ENCODE data around the gene OXNAD1. TPM values are rescaled to one million over a fixed set of nuclear protein-coding genes. Genes with fewer than 3 reads are reported as not detected.

OXNAD1 gene
- total RNA-seq, 1 experiment from 2014 or later: 6.6 TPM

DNA sequence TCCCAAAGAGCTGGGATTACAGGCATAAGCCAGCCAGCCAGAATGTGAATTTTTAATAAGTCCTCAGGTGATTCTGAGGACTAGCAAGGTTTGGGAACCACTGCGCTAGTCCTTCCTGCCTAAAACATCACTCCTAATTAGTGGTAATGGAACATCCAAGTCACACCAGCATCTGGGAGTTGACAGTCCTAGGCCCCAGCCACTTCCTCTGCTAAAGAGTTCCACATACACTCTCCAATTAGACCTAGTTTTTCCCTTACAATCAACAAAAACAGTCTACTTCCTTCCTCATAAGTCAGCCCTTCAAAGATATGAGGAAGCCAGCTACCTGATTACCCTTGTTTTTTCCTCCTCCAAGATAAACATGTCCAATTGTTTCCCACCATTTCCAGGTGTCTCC lies 78.1 kb downstream of the OXNAD1 start:
- no peak for TF ChIP-seq TCF7L2 (IDR thresholded peaks at IDR 0.05; ENCODE audit: low read depth, low read length)
- TF ChIP-seq, protein P1, sequence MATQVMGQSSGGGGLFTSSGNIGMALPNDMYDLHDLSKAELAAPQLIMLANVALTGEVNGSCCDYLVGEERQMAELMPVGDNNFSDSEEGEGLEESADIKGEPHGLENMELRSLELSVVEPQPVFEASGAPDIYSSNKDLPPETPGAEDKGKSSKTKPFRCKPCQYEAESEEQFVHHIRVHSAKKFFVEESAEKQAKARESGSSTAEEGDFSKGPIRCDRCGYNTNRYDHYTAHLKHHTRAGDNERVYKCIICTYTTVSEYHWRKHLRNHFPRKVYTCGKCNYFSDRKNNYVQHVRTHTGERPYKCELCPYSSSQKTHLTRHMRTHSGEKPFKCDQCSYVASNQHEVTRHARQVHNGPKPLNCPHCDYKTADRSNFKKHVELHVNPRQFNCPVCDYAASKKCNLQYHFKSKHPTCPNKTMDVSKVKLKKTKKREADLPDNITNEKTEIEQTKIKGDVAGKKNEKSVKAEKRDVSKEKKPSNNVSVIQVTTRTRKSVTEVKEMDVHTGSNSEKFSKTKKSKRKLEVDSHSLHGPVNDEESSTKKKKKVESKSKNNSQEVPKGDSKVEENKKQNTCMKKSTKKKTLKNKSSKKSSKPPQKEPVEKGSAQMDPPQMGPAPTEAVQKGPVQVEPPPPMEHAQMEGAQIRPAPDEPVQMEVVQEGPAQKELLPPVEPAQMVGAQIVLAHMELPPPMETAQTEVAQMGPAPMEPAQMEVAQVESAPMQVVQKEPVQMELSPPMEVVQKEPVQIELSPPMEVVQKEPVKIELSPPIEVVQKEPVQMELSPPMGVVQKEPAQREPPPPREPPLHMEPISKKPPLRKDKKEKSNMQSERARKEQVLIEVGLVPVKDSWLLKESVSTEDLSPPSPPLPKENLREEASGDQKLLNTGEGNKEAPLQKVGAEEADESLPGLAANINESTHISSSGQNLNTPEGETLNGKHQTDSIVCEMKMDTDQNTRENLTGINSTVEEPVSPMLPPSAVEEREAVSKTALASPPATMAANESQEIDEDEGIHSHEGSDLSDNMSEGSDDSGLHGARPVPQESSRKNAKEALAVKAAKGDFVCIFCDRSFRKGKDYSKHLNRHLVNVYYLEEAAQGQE (IDR thresholded peaks at IDR 0.05; ENCODE audit: insufficient read depth in 1 of 2, low read depth in 2 of 2, low read length in 1 of 2): no peak
- TF ChIP-seq, protein P2, sequence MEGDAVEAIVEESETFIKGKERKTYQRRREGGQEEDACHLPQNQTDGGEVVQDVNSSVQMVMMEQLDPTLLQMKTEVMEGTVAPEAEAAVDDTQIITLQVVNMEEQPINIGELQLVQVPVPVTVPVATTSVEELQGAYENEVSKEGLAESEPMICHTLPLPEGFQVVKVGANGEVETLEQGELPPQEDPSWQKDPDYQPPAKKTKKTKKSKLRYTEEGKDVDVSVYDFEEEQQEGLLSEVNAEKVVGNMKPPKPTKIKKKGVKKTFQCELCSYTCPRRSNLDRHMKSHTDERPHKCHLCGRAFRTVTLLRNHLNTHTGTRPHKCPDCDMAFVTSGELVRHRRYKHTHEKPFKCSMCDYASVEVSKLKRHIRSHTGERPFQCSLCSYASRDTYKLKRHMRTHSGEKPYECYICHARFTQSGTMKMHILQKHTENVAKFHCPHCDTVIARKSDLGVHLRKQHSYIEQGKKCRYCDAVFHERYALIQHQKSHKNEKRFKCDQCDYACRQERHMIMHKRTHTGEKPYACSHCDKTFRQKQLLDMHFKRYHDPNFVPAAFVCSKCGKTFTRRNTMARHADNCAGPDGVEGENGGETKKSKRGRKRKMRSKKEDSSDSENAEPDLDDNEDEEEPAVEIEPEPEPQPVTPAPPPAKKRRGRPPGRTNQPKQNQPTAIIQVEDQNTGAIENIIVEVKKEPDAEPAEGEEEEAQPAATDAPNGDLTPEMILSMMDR (IDR thresholded peaks at IDR 0.05): no peak
- TF ChIP-seq SIN3A (IDR thresholded peaks at IDR 0.05; ENCODE audit: borderline replicate concordance, insufficient read depth, low read depth, low read length): no peak
- no peak for TF ChIP-seq POLR2AphosphoS5 (IDR thresholded peaks at IDR 0.05; ENCODE audit: low read depth, low read length)
- DNase-seq (ENCODE audit: low read depth, low spot score) (no peak), ATAC-seq (no peak)
- H3K27me3 ChIP-seq (ENCODE audit: control insufficient read depth, insufficient read depth, low read length): no peaks in the 10 kb centered on the region
- intact Hi-C loops (cut with micrococcal nuclease; ENCODE audit: unreplicated experiment): no loop called here
- POLR2A ChIA-PET: no interaction called here
- H3K4me1 ChIP-seq (ENCODE audit: control insufficient read depth, insufficient read depth, low read length): no peaks in the 10 kb centered on the region
- no peak overlapping the region for H3K4me3 ChIP-seq (ENCODE audit: low read depth in 2 of 2, low read length in 2 of 2)
- CTCF ChIA-PET: no interaction called here
- in situ Hi-C loops (cut with HindIII; ENCODE audit: low pct_unique_long_range_greater_than_20kb, low sequenced_read_pairs): no loop called here
- BruUV-seq (replicated peaks): no TSS peak
- H3K27ac ChIP-seq (ENCODE audit: low read length): no peak overlapping the region
- no peaks in the 10 kb centered on the region for H3K36me3 ChIP-seq (ENCODE audit: control insufficient read depth, insufficient read depth, low read length)
- no peaks in the 10 kb centered on the region for H3K9me3 ChIP-seq (ENCODE audit: control insufficient read depth, insufficient read depth, low read depth, low read length)

DNA sequence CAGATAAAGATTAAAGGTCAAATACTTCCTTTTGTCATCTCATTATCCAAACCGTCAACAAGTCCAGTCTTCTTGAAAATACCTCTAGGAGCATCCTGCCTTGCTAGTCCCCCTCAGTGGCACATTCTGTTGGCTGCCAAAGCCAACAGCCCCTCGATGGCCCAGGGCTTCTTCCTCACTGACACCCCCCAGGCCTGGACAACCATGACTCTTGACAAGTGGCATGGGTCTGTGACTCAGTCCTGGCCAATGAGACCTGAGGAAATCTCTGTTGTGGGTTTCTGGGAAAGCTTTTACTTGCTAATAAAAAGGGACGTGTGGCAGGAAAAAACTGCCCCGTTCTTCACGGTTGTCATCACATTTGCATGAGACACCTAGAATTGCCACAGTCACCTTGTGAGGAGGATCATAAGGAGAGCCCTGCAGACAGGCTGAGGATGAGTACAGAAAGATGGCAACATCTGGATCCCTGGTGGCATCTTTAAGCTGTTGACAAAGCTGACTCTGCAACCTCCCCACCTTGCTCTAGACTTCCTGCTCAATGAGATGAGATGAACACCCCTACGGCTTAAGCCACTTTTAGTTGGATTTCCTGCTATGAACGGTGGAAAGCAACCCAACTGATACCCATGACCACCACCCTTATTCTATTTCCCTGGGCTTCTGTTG lies 81.5 kb downstream of the OXNAD1 start:
- no peaks in the 10 kb centered on the region for H3K9me3 ChIP-seq (ENCODE audit: control insufficient read depth, insufficient read depth, low read depth, low read length)
- POLR2A ChIA-PET: no interaction called here
- no peak overlapping the region for H3K27ac ChIP-seq (ENCODE audit: low read length)
- no TSS peak for BruUV-seq (replicated peaks)
- H3K36me3 ChIP-seq (ENCODE audit: control insufficient read depth, insufficient read depth, low read length): no peaks in the 10 kb centered on the region
- intact Hi-C loops (cut with micrococcal nuclease; ENCODE audit: unreplicated experiment) (no loop called here), in situ Hi-C loops (cut with HindIII; ENCODE audit: low pct_unique_long_range_greater_than_20kb, low sequenced_read_pairs) (no loop called here)
- no peaks in the 10 kb centered on the region for H3K27me3 ChIP-seq (ENCODE audit: control insufficient read depth, insufficient read depth, low read length)
- DNase-seq (ENCODE audit: low read depth, low spot score) (no peak), ATAC-seq (no peak)
- TF ChIP-seq, protein P2 (IDR thresholded peaks at IDR 0.05): no peak
- TF ChIP-seq SIN3A (IDR thresholded peaks at IDR 0.05; ENCODE audit: borderline replicate concordance, insufficient read depth, low read depth, low read length): no peak
- TF ChIP-seq TCF7L2 (IDR thresholded peaks at IDR 0.05; ENCODE audit: low read depth, low read length): no peak
- no peak for TF ChIP-seq POLR2AphosphoS5 (IDR thresholded peaks at IDR 0.05; ENCODE audit: low read depth, low read length)
- TF ChIP-seq, protein P1 (IDR thresholded peaks at IDR 0.05; ENCODE audit: insufficient read depth in 1 of 2, low read depth in 2 of 2, low read length in 1 of 2): no peak
- no peaks in the 10 kb centered on the region for H3K4me1 ChIP-seq (ENCODE audit: control insufficient read depth, insufficient read depth, low read length)
- no peak overlapping the region for H3K4me3 ChIP-seq (ENCODE audit: low read depth in 2 of 2, low read length in 2 of 2)
- CTCF ChIA-PET: no interaction called here
